Measurements from ENCODE around the gene PDE4D.

DNA sequence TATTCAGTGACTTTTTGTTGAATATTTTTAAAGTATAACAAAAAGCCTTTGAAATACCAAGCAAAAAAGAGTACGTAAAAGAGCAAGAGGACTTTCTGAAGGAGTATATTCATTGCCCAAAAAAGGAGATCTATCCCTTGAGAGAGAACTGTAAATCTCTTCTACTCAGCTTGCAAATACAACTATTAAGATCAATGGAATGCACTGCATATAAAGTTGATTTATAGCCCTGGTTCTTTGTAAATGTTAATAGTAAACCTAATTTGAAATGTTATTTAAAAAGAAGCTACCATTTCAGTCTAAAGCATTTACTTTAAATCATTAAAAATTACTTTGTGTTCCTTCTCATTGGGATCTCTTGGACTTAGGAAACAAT is 168.1 kb downstream of the PDE4D start:
- TF ChIP-seq, protein P1, sequence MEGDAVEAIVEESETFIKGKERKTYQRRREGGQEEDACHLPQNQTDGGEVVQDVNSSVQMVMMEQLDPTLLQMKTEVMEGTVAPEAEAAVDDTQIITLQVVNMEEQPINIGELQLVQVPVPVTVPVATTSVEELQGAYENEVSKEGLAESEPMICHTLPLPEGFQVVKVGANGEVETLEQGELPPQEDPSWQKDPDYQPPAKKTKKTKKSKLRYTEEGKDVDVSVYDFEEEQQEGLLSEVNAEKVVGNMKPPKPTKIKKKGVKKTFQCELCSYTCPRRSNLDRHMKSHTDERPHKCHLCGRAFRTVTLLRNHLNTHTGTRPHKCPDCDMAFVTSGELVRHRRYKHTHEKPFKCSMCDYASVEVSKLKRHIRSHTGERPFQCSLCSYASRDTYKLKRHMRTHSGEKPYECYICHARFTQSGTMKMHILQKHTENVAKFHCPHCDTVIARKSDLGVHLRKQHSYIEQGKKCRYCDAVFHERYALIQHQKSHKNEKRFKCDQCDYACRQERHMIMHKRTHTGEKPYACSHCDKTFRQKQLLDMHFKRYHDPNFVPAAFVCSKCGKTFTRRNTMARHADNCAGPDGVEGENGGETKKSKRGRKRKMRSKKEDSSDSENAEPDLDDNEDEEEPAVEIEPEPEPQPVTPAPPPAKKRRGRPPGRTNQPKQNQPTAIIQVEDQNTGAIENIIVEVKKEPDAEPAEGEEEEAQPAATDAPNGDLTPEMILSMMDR (IDR thresholded peaks at IDR 0.05; ENCODE audit: insufficient read depth, low read length), result no peak
- no peak for TF ChIP-seq GABPA (IDR thresholded peaks at IDR 0.05; ENCODE audit: low read depth)
